ENCODE measurements around the gene SLC22A23.
"Not testable (repeated sequence)": the region's sequence is repeated elsewhere in the genome, so short reads cannot be mapped to it uniquely, and the experiment has no call there.

The SLC22A23 gene

DNA sequence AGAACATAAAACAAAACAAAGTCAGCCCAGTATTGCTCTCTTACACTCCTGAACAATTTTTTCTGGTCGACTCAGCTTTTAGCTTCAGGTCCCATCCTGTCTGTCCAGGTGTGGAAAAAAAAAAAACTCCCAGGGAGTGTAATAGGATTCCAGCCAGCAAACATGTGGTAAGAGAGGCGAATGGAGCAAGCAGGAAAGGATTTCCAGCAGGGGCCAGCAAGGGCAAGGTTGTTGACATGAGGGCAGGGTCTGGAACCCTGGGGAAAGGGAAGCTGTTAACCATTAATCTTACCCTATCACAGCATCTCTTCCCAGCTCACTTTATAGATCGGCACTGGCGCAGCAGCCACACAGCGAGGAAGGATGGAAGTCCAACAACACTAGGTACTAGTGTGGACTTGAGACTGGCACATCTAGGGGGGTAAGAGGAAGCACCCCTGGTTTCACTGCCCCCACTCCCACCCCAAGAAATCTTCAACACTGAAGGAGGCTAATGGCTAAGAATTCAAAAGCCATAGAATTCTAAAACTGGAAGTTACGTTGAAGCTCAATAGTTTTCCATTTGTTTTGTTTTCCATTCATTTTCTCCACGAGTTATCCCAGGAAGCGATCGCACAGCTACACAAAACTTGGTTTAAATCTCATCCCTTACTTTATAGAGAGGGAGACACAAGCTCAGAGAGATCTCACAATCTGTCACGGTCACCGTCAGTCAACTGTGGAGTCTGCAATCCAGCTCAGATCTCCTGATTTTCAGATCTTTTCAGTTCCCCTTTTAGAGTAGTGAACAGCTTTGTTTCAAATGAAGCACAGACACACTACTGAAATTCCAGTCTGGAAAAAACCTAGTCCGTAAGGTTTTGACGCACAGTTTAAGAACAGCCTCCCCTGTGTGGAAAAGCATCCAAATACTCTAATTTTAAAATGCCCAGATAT, 53.3 kb downstream of the SLC22A23 start:
- DNase-seq, result no peak

DNA sequence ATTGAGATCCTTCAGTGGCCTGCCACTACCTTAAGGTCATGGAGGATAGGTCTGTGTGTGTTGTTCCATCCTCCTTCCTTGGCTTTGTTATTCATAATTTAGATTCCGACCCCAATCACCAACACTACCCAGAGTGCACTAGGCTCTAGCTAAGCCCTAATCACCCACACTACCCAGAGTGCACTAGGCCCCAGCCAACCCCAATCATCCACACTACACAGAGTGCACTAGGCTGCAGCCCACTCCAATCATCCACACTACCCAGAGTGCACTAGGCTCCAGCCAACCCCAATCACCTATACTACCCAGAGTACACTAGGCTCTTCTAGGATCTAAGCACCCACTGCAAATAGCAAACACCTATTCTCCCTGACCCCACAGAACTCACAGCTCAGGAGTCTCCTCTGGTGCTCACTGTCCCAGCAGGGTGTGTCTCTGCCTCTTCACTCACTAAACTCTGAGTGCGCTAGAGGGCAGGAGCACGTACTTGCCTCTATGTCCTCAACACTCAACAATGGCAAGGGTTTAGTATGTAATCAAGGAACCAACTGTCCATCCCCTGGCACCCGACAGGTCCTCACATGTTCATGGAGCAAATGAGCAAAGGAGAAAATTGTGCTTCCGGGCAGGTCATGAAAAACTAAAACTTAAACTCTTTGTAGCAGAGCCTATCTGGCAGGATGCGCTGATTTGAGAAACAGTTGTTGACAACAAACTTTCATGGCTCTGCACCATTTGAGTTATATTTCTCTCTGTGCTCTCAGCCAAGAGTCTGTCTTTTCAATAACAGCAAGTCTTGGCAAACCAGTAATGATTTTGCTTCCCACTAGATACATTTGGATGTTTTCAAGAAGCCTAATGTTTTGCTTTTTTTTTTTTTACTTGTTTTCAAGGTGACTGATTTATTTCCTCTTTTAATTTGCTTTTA, 54.3 kb downstream of the SLC22A23 start:
- DNase-seq, result no peak

- DNase-seq, result no peak
Observed at GRCh38 chr6:3400162-3400561, 56.7 kb downstream of the SLC22A23 start.

DNA sequence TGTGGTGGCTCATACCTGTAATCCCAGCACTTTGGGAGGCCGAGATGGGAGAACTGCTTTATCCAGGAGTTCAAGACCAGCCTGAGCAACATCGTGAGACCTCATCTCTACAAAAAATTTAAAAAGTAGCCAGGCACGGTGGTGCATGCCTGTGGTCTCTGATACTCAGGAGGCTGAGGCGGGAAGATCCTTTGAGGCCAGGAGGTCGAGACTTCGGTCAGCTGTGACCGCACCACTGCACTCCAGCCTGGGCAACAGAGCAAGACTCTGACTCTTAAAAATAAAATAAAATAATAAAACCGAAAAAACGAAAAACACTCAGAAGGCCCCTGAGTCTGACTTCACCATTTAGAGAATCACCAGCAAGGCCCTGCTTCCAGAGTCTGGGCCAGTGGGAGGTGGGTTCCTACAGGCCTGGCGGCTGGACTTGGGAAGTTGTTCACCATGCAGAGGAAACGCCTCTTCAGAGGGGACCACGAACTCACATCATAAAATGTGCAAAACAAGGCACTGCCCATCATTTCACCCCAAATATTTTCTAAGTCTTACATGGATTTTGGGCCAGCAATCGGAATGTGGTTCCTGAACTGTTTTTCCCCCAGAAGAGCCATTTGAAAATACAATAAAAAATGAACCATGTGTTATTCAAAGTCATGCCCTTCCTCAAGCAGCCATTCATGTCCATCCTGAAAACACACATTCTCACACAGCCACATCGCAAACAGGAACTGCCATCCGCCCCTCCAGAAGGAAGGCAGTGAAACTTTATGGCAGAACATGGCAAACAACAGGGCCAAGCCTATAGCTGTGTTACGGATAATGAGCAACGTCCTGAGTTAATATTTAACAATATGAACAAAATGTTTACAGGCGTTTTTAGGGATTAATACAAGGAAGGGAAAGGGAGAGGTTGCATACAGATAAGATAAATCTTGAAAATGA, 57.8 kb downstream of the SLC22A23 start:
- no peak for DNase-seq

GRCh38 chr6:3398165-3398562, 58.7 kb downstream of the SLC22A23 start:
- DNase-seq, result no peak

DNA sequence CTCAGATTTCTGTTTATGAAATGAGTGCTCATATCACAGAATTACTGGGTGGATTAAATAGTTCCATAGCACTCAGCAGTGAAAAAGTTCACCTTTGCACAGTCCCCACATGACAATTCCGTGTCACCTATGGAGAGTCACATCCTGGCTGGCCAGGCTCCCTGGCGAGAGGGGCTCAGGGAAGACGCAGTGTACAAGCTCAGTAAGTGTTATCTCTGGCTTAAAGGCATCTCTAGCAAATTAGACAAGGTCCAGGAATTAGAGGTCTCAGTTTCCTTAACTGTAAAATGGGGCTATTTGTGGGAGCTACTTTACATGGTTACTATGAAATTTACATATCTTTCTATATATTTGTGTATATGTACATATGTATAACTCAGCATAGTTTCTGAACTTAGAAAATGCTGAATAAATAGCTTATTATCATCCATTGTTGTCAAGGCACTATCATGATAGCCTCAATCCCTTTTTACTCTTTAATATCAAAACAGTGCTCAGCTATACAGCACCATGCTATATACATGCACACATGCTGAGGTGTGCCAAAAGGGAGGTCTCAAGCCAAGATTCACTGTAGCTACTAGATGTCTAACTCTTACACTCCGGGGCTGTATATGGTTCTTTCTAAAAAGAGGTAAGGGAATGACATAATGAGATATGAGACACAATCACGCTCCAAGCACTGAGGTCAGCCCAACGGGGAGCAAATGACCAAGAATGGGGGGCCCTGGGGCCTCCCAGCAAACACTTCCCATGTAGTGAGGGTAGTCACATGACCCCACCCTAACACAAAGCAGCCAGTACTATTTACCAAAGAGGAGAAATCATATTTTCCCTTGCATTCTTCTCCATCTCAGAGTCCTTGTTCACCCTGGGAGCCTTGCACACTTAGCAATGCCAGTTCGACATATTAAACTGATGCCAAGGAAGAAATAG, 59.4 kb downstream of the SLC22A23 start:
- DNase-seq, result no peak

DNA sequence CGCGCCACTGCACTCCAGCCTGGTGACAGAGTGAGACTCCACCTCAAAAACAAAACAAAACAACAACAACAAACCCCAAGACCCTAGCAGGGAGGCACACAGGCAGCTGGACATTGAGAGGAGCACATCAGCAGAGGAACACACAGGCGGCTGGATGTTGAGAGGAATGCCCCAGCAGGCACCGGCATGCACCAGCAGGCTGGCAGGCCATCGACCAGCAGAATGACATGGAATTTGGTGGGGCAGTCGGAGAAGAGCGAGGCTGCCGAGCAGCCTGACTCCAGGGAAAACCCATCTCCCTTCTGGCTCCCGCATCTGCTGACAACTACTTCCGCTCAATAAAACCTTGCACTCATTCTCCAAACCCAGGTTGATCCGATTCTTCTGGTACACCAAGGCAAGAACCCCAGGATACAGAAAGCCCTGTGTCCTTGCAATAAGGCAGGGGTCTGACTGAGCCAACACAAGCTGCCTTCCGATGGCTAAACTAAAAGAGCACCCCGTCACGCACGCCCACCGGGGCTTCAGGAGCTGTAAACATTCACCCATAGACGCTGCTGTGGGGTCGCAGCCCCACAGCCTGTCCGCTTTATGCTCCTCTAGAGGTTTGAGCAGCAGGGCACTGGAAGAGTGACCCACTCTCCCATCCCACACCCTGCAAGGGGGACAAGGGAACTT, 60.2 kb downstream of the SLC22A23 start:
- no peak for DNase-seq

GRCh38 chr6:3394671-3395070, 62.2 kb downstream of the SLC22A23 start:
- DNase-seq, result no peak

DNA sequence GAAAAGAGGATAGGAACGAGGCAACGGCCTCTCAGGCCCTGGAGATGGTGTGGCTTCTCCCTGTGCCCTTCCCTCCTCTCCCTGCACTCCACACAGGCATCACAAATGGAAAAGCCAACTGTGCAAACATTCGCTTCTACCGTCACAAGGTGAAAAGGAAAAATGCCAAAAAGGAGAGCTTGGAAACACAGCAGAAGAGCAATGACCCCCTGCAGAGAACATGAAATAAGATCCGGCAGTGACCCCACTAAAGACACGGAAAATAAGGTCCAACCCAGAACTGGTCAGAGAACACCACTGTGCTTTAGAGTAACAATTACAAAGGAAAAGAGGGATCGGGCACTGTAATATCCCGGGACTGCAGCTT, 63.0 kb downstream of the SLC22A23 start:
- no peak for DNase-seq

GRCh38 chr6:3392930-3393835, 63.7 kb downstream of the SLC22A23 start:
- DNase-seq, result no peak

GRCh38 chr6:3391902-3392458, 64.9 kb downstream of the SLC22A23 start:
- no peak for DNase-seq

GRCh38 chr6:3390698-3391097, 66.2 kb downstream of the SLC22A23 start:
- peak; percentile 97 for DNase-seq

GRCh38 chr6:3389390-3390167, 67.3 kb downstream of the SLC22A23 start:
- DNase-seq, result peak; percentile 61

DNA sequence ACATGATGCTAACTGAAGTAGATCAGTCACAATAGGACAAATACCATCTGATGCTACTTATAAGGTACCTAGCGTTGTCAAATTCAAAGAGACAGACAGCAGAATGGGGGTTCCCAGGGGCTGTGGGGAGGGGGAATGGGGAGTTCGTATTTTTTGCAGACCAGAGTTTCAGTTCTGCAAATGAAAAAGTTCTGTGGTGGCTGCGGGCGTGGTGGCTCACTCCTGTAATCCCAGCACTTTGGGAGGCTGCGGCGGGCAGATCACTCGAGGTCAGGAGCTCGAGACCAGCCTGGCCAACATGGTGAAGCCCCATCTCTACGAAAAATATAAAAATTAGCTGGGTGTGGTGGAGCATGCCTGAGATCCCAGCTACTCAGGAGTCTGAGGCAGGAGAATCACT, 68.1 kb downstream of the SLC22A23 start:
- DNase-seq, result no peak

GRCh38 chr6:3386374-3386857, 70.4 kb downstream of the SLC22A23 start:
- DNase-seq, result no peak

DNA sequence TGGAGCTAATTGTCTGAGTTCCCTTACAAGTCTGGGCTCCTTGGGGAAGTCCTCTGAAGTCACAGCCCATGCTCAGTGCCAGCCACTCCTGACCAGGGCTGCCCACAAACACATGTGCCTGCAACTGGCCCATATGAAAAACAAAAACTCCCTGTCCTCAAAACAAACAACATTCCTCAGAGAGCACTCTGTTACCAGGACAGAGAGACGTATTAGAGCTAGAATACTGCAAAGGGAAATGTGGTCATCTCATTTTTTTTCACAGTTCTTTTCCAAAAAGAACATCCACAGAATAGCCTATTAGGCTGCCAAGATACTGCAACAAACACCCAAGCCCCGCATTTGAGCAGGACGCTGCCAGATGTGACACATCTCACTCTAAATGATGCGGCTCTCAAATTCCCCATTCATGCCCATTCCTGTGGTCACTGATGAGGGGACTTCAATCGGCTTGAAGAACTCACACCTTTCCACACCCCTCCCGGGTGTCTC, 71.1 kb downstream of the SLC22A23 start:
- DNase-seq, result no peak

DNA sequence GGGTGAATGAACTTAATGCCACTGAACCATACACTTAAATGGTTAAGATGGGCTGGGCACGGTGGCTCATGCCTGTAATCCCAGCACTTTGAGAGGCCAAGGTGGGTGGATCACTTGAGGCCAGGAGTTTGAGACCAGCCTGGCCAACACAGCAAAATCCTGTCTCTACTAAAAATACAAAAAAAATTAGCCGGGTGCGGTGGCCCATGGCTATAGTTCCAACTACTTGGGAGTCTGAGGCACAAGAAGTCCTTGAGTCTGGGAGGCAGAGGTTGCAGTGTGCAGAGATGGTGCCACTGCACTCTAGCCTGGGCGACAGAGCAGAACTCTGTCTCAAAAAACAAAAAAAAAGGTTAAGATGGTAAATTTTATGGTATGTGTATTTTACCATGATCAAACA, 71.7 kb downstream of the SLC22A23 start:
- DNase-seq, result not testable (repeated sequence)
